Ishikawa (cell line): ENCODE measurements around the gene AP4S1.

Experiments used
- CEBPB ChIP-seq: IDR thresholded peaks from 2 replicates; pipeline ENCODE4 v1.6.1; 2012
- CREB1 ChIP-seq: IDR thresholded peaks from 2 replicates; pipeline ENCODE4 v1.6.1; 2012; ENCODE audit warnings: low read depth
- EGR1 ChIP-seq: IDR thresholded peaks from 2 replicates; pipeline ENCODE4 v1.6.1; 2012
- EP300 ChIP-seq: IDR thresholded peaks from 2 replicates; pipeline ENCODE4 v1.6.1; 2012; ENCODE audit warnings: borderline replicate concordance
- FOXM1 ChIP-seq: IDR thresholded peaks from 2 replicates; pipeline ENCODE4 v1.6.1; 2012; ENCODE audit warnings: low read depth, borderline replicate concordance
- MAX ChIP-seq: IDR thresholded peaks from 2 replicates; pipeline ENCODE4 v1.6.1; 2012
- NFIC ChIP-seq: IDR thresholded peaks from 2 replicates; pipeline ENCODE4 v1.6.1; 2012
- RAD21 ChIP-seq: IDR thresholded peaks from 2 replicates; pipeline ENCODE4 v1.6.1; 2012; ENCODE audit warnings: low read depth
- REST ChIP-seq: IDR thresholded peaks from 2 replicates; pipeline ENCODE4 v1.6.1; 2012; ENCODE audit warnings: low read depth, mild to moderate bottlenecking
- TAF1 ChIP-seq: IDR thresholded peaks from 2 replicates; pipeline ENCODE4 v1.6.1; 2012; ENCODE audit warnings: low read depth, mild to moderate bottlenecking
- TCF12 ChIP-seq: IDR thresholded peaks from 2 replicates; pipeline ENCODE4 v1.6.1; 2012; ENCODE audit warnings: low read depth
- TEAD4 ChIP-seq: IDR thresholded peaks from 2 replicates; pipeline ENCODE4 v1.6.1; 2012
- YY1 ChIP-seq: IDR thresholded peaks from 2 replicates; pipeline ENCODE4 v1.6.1; 2012; ENCODE audit warnings: low read depth
- ZBTB7A ChIP-seq: IDR thresholded peaks from 2 replicates; pipeline ENCODE4 v1.6.1; 2012; ENCODE audit warnings: low read depth
- TF ChIP-seq, protein P1 (sequence below): IDR thresholded peaks from 2 replicates; pipeline ENCODE4 v1.6.1; 2012

AP4S1 gene

DNA sequence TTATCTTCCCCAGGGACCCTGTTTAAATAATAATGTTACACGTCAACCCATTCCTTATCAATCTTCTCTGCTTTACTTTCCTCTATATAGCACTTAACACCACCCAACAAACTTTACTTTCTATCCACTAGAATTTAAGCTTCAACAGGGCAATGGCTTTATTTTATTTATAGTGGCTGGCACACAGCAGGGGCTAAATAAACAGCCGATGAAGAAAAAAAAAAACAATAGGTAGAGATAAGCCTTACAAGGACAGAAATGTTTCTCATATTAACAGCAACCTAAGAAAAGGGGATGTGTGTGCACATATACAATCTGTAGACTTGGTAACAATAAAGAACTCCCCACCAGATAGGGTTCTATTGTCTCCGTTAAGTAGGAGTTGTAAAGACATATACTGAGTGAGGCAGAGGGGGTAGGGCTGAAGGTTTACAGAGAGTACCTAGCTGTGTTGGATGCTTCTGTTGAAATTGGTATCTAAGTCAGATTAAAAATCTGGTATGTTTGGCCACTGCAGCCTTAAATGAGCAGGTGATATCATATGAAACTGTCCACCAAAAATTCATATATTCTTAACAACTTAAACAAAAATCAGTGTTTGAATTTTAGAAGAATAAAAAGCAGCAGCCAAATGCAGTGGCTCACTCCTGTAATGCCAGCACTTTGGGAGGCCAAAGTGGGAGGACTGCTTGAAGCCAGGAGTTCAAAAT lies 24.7 kb upstream of the AP4S1 start:
- TF ChIP-seq ZBTB7A: no peak
- TF ChIP-seq FOXM1: no peak
- no peak for TF ChIP-seq CREB1
- TF ChIP-seq, protein P1, sequence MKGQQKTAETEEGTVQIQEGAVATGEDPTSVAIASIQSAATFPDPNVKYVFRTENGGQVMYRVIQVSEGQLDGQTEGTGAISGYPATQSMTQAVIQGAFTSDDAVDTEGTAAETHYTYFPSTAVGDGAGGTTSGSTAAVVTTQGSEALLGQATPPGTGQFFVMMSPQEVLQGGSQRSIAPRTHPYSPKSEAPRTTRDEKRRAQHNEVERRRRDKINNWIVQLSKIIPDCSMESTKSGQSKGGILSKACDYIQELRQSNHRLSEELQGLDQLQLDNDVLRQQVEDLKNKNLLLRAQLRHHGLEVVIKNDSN: no peak
- TF ChIP-seq CEBPB: no peak
- no peak for TF ChIP-seq MAX
- no peak for TF ChIP-seq YY1
- TF ChIP-seq TAF1: no peak
- TF ChIP-seq REST: no peak

- no peak for TF ChIP-seq CEBPB
- no peak for TF ChIP-seq YY1
- no peak for TF ChIP-seq TCF12
- no peak for TF ChIP-seq RAD21
- TF ChIP-seq, protein P1: no peak
- TF ChIP-seq EP300: no peak
- no peak for TF ChIP-seq TAF1
- no peak for TF ChIP-seq MAX
- no peak for TF ChIP-seq EGR1
- no peak for TF ChIP-seq CREB1
- TF ChIP-seq FOXM1: no peak
- TF ChIP-seq ZBTB7A: no peak
- TF ChIP-seq REST: no peak
Observed at GRCh38 chr14:31001339-31001658, 24.1 kb upstream of the AP4S1 start.

GRCh38 chr14:31003284-31003683 lies 22.2 kb upstream of the AP4S1 start:
- TF ChIP-seq TCF12 (no peak), RAD21 (no peak), FOXM1 (no peak), CREB1 (no peak), ZBTB7A (no peak)
- TF ChIP-seq, protein P1: no peak

- no peak for TF ChIP-seq MAX
- no peak for TF ChIP-seq TAF1
- no peak for TF ChIP-seq REST
- no peak for TF ChIP-seq CEBPB
- TF ChIP-seq TEAD4: no peak
- TF ChIP-seq ZBTB7A: no peak
- no peak for TF ChIP-seq NFIC
- no peak for TF ChIP-seq EGR1
- TF ChIP-seq CREB1: no peak
- no peak for TF ChIP-seq RAD21
- TF ChIP-seq, protein P1: no peak
Observed at GRCh38 chr14:31006703-31007102, 18.7 kb upstream of the AP4S1 start.
